Activated naive CD4-positive, alpha-beta T cell treated with anti-CD3 and anti-CD28 coated beads for 36 hours (primary cell): ENCODE measurements around the gene DDIT3. TPM values are rescaled to one million over a fixed set of nuclear protein-coding genes. Genes with fewer than 3 reads are reported as not detected.
"Not testable (repeated sequence)": the region's sequence is repeated elsewhere in the genome, so short reads cannot be mapped to it uniquely, and the experiment has no call there.

Experiments
- CTCF ChIA-PET: fragments of 350-600 bp; sonication (Branson Sonifier 250); formaldehyde crosslinking; loops from one replicate; lab custom pipeline; 2021; ENCODE audit warnings: antibody characterized with exemption; lab: Charles Lee
- DNase-seq: peaks from one replicate; pipeline ENCODE4 v3.0.0-alpha.2; 2020
- H3K27ac Mint-ChIP-seq: one replicate; pipeline ENCODE4 v1.8.0; 2021; ENCODE audit warnings: mild to moderate bottlenecking, mixed read lengths
- H3K27me3 Mint-ChIP-seq: one replicate; pipeline ENCODE4 v1.8.0; 2021; ENCODE audit warnings: low read depth, mixed read lengths
- H3K36me3 Mint-ChIP-seq: one replicate; pipeline ENCODE4 v1.8.0; 2021; ENCODE audit warnings: low read depth, mixed read lengths
- H3K4me1 Mint-ChIP-seq: one replicate; pipeline ENCODE4 v1.8.0; 2021; ENCODE audit warnings: low read depth, mixed read lengths
- H3K4me3 Mint-ChIP-seq: one replicate; pipeline ENCODE4 v1.8.0; 2021; ENCODE audit warnings: mild to moderate bottlenecking, moderate library complexity, mixed read lengths
- H3K9me3 Mint-ChIP-seq: one replicate; pipeline ENCODE4 v1.8.0; 2021; ENCODE audit warnings: mixed read lengths
- intact Hi-C: fragments of 100-400 bp; cut with micrococcal nuclease; formaldehyde crosslinking; loops from one replicate; pipeline ENCODE4 v1.15.1; 2023
- total RNA-seq, 2 experiments: library from RNA; stranded (reverse); gene quantifications; one replicate each; pipeline ENCODE4 v1.2.3, GENCODE V29; 2021

The DDIT3 gene
- total RNA-seq, 2 experiments from 2014 or later, result 44.6 to 45.6 TPM

DNA sequence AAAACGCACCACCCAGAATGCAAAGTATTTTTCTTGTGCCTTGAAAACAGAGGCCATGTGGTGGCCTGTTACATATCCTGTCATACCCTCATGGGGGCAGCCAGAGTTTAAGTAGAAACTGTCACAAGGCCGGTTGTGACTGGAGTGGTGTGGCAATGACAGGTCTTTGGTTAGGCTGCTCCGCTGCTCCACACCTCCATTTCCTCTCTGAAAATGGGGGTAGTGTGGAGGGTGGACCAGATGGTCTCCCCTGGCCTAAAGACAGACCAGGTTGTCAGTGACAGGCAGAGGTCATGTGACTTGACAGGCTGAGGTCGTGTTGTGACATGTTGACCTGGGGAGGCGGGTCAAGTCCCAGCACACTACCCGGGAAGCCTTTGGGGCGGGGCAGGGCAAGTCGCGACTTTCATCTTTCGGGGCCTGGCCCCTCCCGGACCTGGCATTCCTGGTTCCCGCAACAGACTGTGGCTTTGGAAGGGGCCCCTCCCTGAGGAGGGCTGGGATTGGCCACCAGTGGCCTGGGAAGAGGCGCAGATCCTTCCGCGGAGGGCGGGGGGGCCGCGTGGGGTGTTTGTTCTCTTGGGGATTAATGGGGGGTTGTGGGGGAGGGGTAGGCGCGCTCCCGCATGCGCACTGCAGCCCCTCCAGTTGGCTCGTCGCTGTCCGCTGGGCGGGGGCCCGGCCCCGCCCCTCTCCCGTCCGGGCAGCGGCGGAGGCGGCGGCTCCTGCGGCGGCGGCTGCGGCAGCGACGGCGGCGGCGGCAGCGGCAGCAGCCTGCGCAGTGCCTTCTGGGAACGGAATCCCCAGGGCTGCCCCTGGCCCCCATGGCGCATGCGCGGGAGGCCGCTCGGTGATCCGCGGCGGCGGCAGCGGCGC, 1.9 kb upstream of the DDIT3 start, which contains the start of gene MBD6:
MBD6 (plus strand) TSS at position 814 of the 876 bp plus-strand sequence. CDS start 1,480 bp downstream, outside the sequence.
- CTCF ChIA-PET, result no interaction called here
- intact Hi-C loops, result loop anchor here (1.0 to 10.0 kb wide), 13 partner anchors 25 to 1187 kb away; partner anchors contain the start of genes CDK4, CTDSP2, DCTN2 and EEF1AKMT3

DNA sequence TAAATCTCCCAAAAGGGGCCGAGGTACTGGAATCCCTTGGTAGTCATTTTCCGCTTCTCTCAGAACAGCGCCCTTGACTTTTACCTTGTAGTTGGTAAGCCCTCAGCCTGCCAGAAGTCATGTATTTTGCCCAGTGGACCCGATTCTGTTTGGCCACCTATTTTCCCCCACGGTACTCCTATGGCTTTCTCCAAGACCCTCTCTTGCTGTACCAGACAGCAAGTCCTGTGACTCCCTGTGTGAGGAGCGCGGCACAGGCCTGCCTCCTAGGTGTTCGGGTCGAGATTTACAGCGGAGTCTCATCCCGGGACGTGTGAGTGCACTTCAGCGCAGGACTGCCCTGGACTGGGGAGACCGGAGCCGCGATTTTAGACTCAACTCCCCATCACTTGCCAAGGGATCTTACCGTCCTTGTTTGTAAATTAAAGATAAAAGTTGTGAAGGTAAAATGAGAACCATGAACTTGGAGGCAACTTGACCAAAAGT, 1.3 kb upstream of the DDIT3 start:
- peak; percentile 41 for DNase-seq
- Mint-ChIP-seq H3K4me3 (peak overlapping the region; percentile 97), H3K4me1 (peaks cover 66% of the 10 kb centered on the region), H3K36me3 (peaks cover 38% of the 10 kb centered on the region), H3K27ac (peak overlapping the region; percentile 100), H3K9me3 (no peaks in the 10 kb centered on the region), H3K27me3 (no peaks in the 10 kb centered on the region)
- intact Hi-C loops, result loop anchor here (1.0 to 10.0 kb wide), 15 partner anchors 26 to 1187 kb away; partner anchors contain the start of genes CDK4, CTDSP2, DCTN2 and EEF1AKMT3
- CTCF ChIA-PET, result no interaction called here

More for the DNA sequence above, 1.9 kb upstream of the DDIT3 start, which contains the start of gene MBD6:
- H3K36me3 Mint-ChIP-seq, result peaks cover 31% of the 10 kb centered on the region
- H3K27ac Mint-ChIP-seq, result peak within 1 kb of the TSS; percentile 100
- no peaks in the 10 kb centered on the region for H3K27me3 Mint-ChIP-seq
- no peaks in the 10 kb centered on the region for H3K9me3 Mint-ChIP-seq
- DNase-seq, result peak; percentile 93
- peak within 1 kb of the TSS; percentile 97 for H3K4me3 Mint-ChIP-seq
- H3K4me1 Mint-ChIP-seq, result peaks cover 62% of the 10 kb centered on the region

DNA sequence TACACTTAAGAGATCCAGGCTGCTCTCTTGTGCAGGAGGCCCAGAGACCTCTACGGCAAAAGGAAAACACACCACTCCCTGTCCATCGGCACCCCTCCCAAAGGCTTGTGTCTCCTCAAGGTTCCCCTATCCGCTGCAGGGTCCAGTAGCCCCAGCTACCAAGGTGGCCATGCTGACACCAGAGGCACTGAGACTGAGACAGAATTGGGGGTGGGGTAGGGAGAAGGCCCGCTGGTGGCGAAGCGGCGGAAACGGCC, 590 bp downstream of the DDIT3 start:
- Mint-ChIP-seq H3K9me3 (no peaks in the 10 kb centered on the region), H3K27ac (peak overlapping the region; percentile 100), H3K36me3 (peaks cover 49% of the 10 kb centered on the region), H3K27me3 (no peaks in the 10 kb centered on the region), H3K4me3 (peak overlapping the region; percentile 97), H3K4me1 (peaks cover 63% of the 10 kb centered on the region)
- CTCF ChIA-PET, result no interaction called here
- intact Hi-C loops, result loop anchor here (1.0 to 10.0 kb wide), 11 partner anchors 31 to 1185 kb away; partner anchors contain the start of genes GLI1, IL23A, MARS1 and NEMP1
- DNase-seq, result peak; percentile 39

DNA sequence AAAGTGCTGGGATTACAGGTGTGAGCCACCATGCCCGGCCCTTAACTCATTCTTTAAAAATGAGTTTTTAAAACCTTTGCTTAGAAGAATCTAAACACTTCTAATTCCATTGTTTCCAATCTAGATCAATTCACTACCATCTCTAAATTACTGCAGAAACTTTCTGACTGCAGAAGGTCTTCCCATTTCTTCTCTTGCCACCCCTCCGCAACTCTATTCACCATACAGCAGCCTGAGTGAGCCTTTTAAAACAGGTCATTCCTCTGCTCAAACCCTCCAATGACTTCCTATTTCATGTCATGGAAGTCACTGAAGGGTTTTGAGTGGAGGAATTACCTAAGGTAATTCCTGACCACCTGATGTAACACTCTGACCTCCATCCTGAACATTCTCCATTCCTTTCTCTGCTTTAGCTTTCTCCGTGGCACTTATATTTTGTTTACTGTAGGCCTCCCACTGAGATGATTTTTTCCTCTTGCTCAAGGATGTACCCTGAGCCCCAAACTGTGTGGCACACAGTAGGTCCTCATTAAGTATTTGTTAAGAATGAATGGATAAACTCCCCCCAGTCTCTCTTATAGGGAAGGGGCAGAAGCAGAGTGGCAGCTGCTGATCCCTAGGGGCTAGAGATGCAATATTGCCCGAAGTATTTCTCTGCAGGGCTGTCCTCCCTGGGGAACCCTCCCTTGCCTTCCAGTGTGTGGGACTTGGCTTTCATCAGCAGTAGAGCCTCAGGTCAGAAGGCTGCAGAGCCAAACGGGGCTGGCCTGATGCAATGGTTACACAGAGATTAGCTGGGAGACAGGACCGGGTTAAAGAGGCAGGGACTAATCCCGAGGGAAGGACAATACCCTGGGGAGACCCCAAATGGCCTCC, 1.2 kb downstream of the DDIT3 start:
- peaks cover 53% of the 10 kb centered on the region for H3K36me3 Mint-ChIP-seq
- peaks cover 58% of the 10 kb centered on the region for H3K4me1 Mint-ChIP-seq
- H3K27ac Mint-ChIP-seq, result peak overlapping the region; percentile 100
- H3K4me3 Mint-ChIP-seq, result peak overlapping the region; percentile 97
- intact Hi-C loops, result no loop called here
- CTCF ChIA-PET, result interaction anchor here (0.6 kb wide), 1 partner anchor 71 kb away, joined by 3 read pairs; no protein-coding TSS in a partner anchor
- no peaks in the 10 kb centered on the region for H3K27me3 Mint-ChIP-seq
- peak; percentile 23 for DNase-seq
- no peaks in the 10 kb centered on the region for H3K9me3 Mint-ChIP-seq

DNA sequence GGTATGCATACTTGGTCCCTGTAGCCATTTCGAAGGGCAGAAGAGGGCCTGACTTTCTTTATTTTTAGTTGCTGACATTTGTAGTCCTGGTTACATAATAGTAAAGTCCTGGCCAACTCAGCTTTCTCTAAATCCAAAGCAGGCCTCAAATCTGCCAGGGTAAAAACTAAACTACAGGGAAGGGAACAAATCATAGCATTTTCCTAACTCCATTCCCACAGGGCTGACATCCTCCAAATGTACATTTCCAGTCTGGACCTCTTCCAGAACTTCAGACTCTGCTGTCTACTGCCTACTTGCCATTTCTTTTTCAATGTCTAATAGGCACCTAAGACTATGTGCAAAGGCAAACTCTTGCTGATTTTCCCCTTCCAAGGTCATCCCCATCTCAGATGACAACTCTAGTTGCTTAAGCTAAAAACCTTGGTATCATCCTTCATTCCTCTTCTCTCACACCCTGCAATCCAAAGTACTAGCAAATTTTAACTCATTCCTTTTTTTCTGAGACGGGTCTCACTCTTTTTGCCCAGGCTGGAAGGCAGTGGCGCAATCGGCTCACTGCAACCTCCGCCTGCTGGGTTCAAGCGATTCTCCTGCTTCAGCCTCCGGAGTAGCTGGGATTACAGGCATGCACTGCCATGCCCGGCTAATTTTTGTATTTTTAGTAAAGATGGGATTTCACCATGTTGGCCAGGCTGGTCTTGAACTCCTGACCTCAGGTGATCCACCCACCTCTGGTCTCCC, 2.0 kb downstream of the DDIT3 start:
- peaks cover 57% of the 10 kb centered on the region for H3K36me3 Mint-ChIP-seq
- H3K27ac Mint-ChIP-seq, result peak overlapping the region; percentile 100
- H3K4me3 Mint-ChIP-seq, result peak overlapping the region; percentile 97
- no peak for DNase-seq
- CTCF ChIA-PET, result interaction anchor here (0.6 kb wide), 1 partner anchor 70 kb away, joined by 3 read pairs; no protein-coding TSS in a partner anchor
- peaks cover 50% of the 10 kb centered on the region for H3K4me1 Mint-ChIP-seq
- H3K27me3 Mint-ChIP-seq, result no peaks in the 10 kb centered on the region
- no peaks in the 10 kb centered on the region for H3K9me3 Mint-ChIP-seq
- intact Hi-C loops, result no loop called here

DNA sequence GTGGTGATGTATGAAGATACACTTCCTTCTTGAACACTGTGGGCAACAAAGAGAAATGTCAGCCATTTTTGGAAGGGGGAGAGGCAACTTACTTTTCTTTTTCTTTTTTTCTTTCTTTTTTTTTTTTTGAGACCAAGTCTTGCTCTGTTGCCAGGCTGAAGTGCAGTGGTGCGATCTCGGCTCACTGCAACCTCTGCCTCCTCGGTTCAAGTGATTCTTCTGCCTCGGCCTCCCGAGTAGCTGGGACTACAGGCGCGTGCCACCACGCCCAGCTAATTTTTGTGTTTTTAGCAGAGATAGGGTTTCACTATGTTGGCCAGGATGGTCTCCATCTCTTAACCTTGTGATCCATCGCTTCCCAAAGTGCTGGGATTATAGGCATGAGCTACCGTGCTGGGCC, 2.6 kb downstream of the DDIT3 start:
- CTCF ChIA-PET, result interaction anchor here (1.7 kb wide), 1 partner anchor 59 kb away, joined by 4 read pairs; no protein-coding TSS in a partner anchor
- intact Hi-C loops, result not testable (repeated sequence)

DNA sequence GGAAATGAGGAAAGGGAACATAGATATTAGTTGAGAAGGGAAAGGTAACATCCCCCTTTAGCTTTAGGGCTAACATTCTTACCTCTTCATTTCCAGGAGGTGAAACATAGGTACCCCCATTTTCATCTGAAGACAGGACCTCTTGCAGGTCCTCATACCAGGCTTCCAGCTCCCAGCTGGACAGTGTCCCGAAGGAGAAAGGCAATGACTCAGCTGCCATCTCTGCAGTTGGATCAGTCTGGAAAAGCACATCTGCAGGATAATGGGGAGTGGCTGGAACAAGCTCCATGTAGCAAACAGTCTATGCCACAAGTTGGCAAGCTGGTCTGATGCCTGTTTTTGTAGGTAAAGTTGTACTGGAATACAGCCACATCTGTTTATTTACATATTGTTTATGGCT, 3.1 kb downstream of the DDIT3 start:
- H3K4me1 Mint-ChIP-seq, result peaks cover 46% of the 10 kb centered on the region
- intact Hi-C loops, result no loop called here
- no peaks in the 10 kb centered on the region for H3K27me3 Mint-ChIP-seq
- H3K27ac Mint-ChIP-seq, result peak overlapping the region; percentile 75
- CTCF ChIA-PET, result interaction anchor here (1.7 kb wide), 1 partner anchor 59 kb away, joined by 4 read pairs; no protein-coding TSS in a partner anchor
- H3K9me3 Mint-ChIP-seq, result no peaks in the 10 kb centered on the region
- no peak overlapping the region for H3K4me3 Mint-ChIP-seq
- H3K36me3 Mint-ChIP-seq, result peaks cover 68% of the 10 kb centered on the region
- no peak for DNase-seq

More for the DNA sequence above, 2.6 kb downstream of the DDIT3 start:
- H3K27me3 Mint-ChIP-seq, H3K4me3 Mint-ChIP-seq, H3K9me3 Mint-ChIP-seq, DNase-seq: not testable (repeated sequence)
- H3K4me1 Mint-ChIP-seq, result peaks cover 46% of the 10 kb centered on the region
- H3K27ac Mint-ChIP-seq, result peak overlapping the region; percentile 100
- H3K36me3 Mint-ChIP-seq, result peaks cover 63% of the 10 kb centered on the region

DNA sequence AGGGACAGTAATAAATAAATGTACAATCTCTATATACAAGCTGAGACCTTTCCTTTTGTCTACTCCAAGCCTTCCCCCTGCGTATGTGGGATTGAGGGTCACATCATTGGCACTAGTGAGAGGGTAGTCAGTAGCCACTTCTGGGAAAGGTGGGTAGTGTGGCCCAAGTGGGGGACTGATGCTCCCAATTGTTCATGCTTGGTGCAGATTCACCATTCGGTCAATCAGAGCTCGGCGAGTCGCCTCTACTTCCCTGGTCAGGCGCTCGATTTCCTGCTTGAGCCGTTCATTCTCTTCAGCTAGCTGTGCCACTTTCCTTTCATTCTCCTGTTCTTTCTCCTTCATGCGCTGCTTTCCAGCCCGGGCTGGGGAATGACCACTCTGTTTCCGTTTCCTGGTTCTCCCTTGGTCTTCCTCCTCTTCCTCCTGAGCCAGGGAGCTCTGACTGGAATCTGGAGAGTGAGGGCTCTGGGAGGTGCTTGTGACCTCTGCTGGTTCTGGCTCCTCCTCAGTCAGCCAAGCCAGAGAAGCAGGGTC, 3.6 kb downstream of the DDIT3 start:
- H3K4me3 Mint-ChIP-seq, result no peak overlapping the region
- peak overlapping the region; percentile 75 for H3K27ac Mint-ChIP-seq
- H3K4me1 Mint-ChIP-seq, result peaks cover 41% of the 10 kb centered on the region
- no peaks in the 10 kb centered on the region for H3K9me3 Mint-ChIP-seq
- peaks cover 73% of the 10 kb centered on the region for H3K36me3 Mint-ChIP-seq
- CTCF ChIA-PET, result interaction anchor here (0.9 to 1.7 kb wide), 2 partner anchors 40 to 58 kb away, joined by 3 to 4 read pairs; no protein-coding TSS in a partner anchor
- H3K27me3 Mint-ChIP-seq, result no peaks in the 10 kb centered on the region
- DNase-seq, result no peak
- intact Hi-C loops, result no loop called here

DNA sequence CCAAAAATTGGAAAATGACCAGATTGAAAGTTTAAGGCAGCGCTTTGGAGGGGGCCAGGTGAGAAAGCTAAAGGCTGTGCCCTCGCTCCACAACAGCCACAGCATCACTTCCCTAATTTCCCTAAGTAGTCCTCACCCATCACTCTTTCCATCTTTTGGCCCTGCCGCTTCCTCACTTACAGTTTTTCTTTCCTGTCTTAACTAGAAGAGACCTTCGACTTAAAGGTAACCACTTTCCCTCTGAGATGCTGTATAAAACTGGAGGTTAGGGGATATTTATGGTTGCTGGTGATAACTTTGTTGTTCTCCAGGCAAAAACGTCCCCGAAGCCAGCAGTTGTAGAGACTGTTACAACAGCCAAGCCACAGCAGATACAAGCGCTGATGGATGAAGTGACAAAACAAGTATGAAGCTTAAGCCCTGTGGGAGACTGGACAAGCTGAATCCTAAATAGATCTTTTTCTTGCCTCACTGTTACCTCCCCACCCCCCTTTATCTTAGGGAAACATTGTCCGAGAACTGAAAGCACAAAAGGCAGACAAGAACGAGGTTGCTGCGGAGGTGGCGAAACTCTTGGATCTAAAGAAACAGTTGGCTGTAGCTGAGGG, 4.3 kb downstream of the DDIT3 start:
- CTCF ChIA-PET, result interaction anchor here (0.9 to 1.7 kb wide), 2 partner anchors 39 to 57 kb away, joined by 3 to 4 read pairs; no protein-coding TSS in a partner anchor
- intact Hi-C loops, result no loop called here
- no peaks in the 10 kb centered on the region for H3K9me3 Mint-ChIP-seq
- DNase-seq, result no peak
- no peak overlapping the region for H3K4me3 Mint-ChIP-seq
- H3K4me1 Mint-ChIP-seq, result peaks cover 36% of the 10 kb centered on the region
- peak overlapping the region; percentile 58 for H3K27ac Mint-ChIP-seq
- H3K27me3 Mint-ChIP-seq, result no peaks in the 10 kb centered on the region
- H3K36me3 Mint-ChIP-seq, result peaks cover 78% of the 10 kb centered on the region

DNA sequence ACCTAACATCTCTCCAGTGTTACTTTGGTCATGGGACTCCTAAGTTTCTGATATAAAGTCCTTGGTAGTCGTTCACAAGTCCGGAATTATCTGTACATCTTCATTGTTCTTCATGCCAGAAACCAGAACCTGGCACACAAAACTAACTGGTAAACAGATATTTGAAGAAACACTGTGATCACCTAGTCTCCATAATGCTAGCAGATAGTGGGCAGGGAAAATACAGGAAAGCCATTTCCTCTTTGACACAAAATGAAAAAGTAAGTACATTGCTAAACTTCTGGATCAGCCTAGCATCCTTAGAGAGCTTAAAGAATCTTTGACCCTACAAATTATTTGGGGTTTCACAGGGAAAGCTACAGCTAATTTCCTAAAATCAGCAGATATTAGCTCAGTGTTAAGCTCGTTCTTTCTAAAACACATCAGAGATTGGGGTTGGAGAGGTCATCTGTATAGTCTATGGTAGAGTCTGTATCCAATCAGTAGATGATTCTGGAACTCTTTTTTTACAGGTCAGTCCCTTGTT, 4.8 kb downstream of the DDIT3 start:
- CTCF ChIA-PET, result interaction anchor here (0.5 to 1.6 kb wide), 2 partner anchors 39 to 51 kb away, joined by 3 to 4 read pairs; no protein-coding TSS in a partner anchor
- peaks cover 35% of the 10 kb centered on the region for H3K4me1 Mint-ChIP-seq
- intact Hi-C loops, result no loop called here
- H3K27me3 Mint-ChIP-seq, result no peaks in the 10 kb centered on the region
- DNase-seq, result no peak
- no peak overlapping the region for H3K4me3 Mint-ChIP-seq
- H3K36me3 Mint-ChIP-seq, result peaks cover 78% of the 10 kb centered on the region
- no peaks in the 10 kb centered on the region for H3K9me3 Mint-ChIP-seq
- H3K27ac Mint-ChIP-seq, result peak overlapping the region; percentile 6
